ENCODE measurements around the gene CDRT15.
"Not testable (repeated sequence)": the region's sequence is repeated elsewhere in the genome, so short reads cannot be mapped to it uniquely, and the experiment has no call there.

CDRT15 gene

DNA sequence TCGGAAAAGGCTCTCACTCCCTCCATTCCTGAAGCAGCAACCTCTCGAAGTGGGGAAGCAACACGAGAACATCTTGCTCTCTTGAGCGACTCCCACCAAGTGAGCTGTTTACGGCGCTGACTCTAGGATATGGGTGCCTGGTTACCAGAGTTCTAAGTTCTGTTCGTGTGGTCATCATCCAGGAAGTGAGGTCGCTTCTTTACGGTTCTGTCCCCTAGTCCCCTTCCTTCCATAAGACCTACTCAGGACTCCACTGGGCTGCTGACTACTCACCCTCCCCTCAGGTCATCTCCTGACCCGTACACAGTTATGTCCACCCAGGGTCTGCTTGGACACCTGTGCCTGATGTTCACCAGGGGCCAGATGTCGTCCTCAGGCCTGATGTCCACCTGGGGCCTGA lies at the start of gene CDRT15:
Gene CDRT15 (minus strand): TSS at position 101 of the 400 bp plus-strand sequence. CDS start 29 bp downstream, at position 72.
- H3K4me3 ChIP-seq (ENCODE audit: low read length); DNase-seq (ENCODE audit: low read depth): not testable (repeated sequence)

DNA sequence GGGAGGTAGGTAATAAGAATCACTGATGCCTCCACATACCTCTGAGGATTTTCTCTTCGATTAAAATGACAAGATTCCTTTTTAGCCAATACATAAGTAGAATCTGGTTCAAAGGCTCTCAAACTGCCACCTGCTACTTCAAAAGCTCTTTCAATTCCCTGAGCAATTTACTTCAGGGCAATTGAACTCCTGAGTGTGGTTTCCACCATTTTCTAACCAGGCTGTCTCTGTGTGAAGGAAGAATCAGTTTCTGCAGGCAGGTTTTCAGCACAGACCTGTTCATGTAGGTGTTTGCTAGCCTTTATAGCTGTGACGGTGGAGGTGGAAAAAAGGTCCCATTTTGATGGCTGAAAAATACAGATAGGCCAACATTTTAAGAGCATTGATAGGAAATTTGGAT lies 46.1 kb upstream of the CDRT15 start:
- H3K4me3 ChIP-seq (ENCODE audit: low read length) = no peak overlapping the region
- TF ChIP-seq, protein P1, sequence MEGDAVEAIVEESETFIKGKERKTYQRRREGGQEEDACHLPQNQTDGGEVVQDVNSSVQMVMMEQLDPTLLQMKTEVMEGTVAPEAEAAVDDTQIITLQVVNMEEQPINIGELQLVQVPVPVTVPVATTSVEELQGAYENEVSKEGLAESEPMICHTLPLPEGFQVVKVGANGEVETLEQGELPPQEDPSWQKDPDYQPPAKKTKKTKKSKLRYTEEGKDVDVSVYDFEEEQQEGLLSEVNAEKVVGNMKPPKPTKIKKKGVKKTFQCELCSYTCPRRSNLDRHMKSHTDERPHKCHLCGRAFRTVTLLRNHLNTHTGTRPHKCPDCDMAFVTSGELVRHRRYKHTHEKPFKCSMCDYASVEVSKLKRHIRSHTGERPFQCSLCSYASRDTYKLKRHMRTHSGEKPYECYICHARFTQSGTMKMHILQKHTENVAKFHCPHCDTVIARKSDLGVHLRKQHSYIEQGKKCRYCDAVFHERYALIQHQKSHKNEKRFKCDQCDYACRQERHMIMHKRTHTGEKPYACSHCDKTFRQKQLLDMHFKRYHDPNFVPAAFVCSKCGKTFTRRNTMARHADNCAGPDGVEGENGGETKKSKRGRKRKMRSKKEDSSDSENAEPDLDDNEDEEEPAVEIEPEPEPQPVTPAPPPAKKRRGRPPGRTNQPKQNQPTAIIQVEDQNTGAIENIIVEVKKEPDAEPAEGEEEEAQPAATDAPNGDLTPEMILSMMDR (IDR thresholded peaks at IDR 0.05; ENCODE audit: insufficient read depth, low read depth, low read length, missing control alignments) = no peak
- DNase-seq (ENCODE audit: low read depth) = no peak

DNA sequence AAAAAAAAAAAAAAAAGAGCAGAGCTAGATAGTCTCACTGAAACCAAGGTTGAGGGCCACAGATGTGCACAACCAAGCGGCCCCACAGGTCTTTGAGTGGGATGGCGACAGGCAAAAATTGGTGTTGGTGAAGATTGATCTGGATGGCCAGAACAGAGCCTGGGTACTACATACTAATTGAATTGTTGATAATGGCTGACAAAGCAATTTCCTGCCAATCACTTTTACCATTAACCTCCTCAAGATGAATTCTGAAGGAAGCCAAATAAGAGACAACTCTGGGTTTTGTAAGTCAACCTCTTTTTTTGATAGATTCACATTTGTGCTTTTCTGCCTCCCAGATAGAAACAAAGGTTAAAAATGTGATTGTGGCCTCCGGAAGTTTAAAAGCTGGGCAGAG lies 44.9 kb upstream of the CDRT15 start:
- DNase-seq (ENCODE audit: low read depth) = no peak
- TF ChIP-seq, protein P1 (IDR thresholded peaks at IDR 0.05; ENCODE audit: insufficient read depth, low read depth, low read length, missing control alignments) = no peak
- no peak overlapping the region for H3K4me3 ChIP-seq (ENCODE audit: low read length)

DNA sequence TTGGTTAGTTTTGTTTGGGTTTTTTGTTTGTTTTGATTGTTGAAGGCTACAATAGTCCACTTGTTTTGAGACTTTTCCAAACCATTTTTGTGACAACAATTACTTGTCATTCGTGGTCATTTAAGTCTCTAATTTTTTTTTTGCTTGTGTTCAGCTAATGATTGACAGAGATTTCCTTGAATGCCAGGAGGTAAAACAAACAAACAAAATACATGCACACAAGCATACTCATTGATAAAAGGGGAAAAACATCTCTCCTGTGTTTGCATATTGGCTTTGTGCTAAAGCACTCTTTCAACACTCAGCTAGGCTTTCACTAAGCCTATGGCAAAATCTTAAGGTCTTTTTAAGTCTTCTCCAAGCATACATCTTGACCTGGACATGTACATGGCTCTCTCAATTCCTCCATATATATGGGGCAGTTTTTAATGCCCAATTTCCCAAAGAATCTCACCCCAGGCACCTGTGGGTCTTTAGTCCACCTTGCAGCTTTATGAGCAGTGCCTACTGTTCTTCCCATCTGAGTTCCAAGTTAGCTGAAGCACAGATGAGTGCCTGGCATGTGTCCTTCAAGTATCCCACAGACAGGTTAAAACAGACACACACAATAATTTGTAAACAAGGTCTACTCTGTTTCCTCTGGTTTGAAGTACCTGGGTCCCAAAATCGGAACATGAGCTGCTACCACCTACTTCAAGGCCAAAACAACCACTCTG lies 40.0 kb upstream of the CDRT15 start:
- TF ChIP-seq, protein P1 (IDR thresholded peaks at IDR 0.05; ENCODE audit: insufficient read depth, low read depth, low read length, missing control alignments) = no peak
- H3K4me3 ChIP-seq (ENCODE audit: low read length) = no peak overlapping the region

DNA sequence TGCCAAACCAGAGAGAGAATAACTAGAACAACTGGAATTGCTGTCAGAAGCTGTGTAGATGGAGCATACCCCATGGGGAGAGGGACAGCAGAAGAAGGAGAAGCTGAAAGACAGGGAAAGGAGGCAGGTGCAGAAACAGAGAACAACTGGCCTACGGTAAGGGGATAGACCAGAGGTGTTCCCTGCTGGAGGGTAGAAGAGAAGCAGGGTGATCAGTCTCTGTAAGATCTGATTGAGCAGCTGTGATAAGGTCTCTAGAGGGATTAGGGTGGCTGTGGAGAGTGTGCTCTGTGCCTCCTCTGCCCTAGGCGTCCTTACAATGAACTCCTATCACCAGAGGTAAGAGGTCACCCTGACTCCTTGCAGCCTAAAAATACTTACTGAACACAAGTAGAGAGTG lies 33.8 kb upstream of the CDRT15 start:
- DNase-seq (ENCODE audit: low read depth) = no peak
- no peak overlapping the region for H3K4me3 ChIP-seq (ENCODE audit: low read length)
- TF ChIP-seq, protein P1 (IDR thresholded peaks at IDR 0.05; ENCODE audit: insufficient read depth, low read depth, low read length, missing control alignments) = no peak

More for the DNA sequence above, 40.0 kb upstream of the CDRT15 start:
- DNase-seq (ENCODE audit: low read depth) = no peak

DNA sequence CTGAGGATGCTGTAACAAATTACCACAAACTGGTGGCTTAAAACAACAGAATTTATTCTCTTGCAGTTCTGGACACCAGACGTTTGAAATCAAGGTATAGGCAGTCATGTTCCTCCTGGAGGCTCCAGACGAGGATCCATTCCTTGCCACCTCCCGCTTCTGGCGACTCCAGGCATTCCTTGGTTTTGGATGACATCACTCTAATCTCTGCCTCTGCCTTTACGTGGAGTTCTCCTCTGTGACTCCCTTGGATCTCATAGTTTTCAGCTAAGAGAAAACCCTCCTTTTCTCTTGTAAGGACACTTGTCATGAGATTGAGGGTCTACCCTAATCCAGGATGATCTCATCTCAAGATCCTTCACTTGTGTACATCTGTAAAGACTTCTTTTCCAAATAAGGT lies 32.8 kb upstream of the CDRT15 start:
- TF ChIP-seq, protein P1 (IDR thresholded peaks at IDR 0.05; ENCODE audit: insufficient read depth, low read depth, low read length, missing control alignments) = no peak
- no peak overlapping the region for H3K4me3 ChIP-seq (ENCODE audit: low read length)
- DNase-seq (ENCODE audit: low read depth) = no peak

DNA sequence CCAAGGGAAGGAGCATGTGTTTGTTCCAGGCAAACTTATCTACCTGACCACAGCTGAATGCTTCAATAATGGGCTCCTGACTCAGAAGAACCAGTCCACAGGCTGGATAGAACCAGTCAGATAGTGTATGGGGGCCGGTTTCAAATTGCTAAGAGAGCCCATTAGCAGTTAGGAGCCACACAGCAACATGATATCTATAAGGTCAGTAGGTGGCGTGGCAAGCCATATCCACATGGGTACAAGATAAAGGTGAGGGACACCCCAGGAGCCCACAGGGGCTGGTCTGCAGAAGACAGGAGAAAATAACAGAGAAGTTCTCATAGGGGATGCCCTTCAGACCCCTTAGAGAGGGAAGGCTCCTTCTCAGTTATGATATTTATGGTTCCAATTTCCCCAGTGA lies 31.6 kb upstream of the CDRT15 start:
- TF ChIP-seq, protein P1 (IDR thresholded peaks at IDR 0.05; ENCODE audit: insufficient read depth, low read depth, low read length, missing control alignments) = no peak

More for the DNA sequence above, 31.6 kb upstream of the CDRT15 start:
- no peak overlapping the region for H3K4me3 ChIP-seq (ENCODE audit: low read length)
- DNase-seq (ENCODE audit: low read depth) = no peak

Data from epithelial cell of esophagus (primary cell).